Myocyte (in vitro differentiated cells): ENCODE results near the gene SLC22A5. TPM values are rescaled to one million over a fixed set of nuclear protein-coding genes. Genes with fewer than 3 reads are reported as not detected.
"Not testable (repeated sequence)": the region's sequence is repeated elsewhere in the genome, so short reads cannot be mapped to it uniquely, and the experiment has no call there.

Experiments
- DNase-seq: peaks from one replicate; pipeline ENCODE4 v3.0.0-alpha.2; 2012; ENCODE audit warnings: low read depth
- total RNA-seq: library from RNA; depleted of rRNA; stranded (reverse); fragments of >200 nt; gene quantifications from 2 replicates; pipeline ENCODE4 v1.2.3, GENCODE V29; 2014

The SLC22A5 gene
- total RNA-seq, 1 donor from 2014 or later = 4.8 TPM

DNA sequence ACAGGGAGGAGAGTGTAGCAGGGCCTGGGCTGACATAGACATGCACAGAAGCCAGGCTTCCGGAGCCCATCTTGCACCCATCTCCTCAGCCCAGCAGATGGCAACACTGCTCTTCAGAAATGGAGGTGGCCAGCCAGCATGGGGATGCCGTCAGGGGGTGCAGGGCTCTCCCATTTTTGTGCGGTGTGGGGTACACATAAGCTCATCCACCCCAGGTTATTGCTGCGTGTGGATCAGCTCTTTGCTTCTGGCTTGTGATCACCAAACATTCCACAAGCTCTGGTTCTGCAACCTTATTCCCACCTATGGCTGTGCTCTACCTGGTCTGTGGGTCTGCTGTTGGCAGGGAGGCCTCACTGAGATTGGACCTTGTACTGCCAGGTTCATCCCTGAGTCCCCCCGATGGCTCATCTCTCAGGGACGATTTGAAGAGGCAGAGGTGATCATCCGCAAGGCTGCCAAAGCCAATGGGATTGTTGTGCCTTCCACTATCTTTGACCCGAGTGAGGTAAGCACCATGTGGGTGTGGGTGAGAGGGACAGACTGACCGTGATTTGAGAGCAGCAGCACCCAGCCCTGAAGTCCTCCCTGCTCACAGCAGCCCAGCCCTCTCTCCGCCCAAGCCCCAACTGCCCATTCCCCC lies 17.3 kb downstream of the SLC22A5 start:
- peak; percentile 83 for DNase-seq

DNA sequence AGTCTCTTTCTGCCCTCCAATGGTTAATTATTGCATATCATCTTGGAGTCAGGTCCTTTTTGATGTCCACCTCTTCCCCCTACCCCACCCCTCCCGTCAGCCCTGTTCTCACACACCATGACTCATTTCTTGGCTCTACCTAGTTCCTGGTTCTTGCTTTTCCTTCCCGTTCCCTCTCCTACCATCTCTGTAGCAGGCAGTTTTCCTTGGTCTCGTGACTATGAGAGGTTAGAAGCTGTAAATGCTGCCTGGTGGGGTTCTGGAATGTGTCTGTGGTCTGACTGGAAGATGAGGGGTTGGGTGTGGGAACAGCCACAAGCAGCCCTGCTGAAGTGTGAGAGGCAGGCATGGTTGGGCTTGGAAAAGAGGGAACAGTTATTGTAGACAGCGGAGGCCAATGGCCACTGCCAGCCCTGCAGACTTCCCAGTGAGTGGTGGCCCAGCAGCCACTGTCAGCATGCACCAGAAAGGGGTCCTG lies 18.2 kb downstream of the SLC22A5 start:
- DNase-seq = peak; percentile 99

- peak; percentile 35 for DNase-seq
Measured at GRCh38 chr5:132388244-132389050, 18.9 kb downstream of the SLC22A5 start.

DNA sequence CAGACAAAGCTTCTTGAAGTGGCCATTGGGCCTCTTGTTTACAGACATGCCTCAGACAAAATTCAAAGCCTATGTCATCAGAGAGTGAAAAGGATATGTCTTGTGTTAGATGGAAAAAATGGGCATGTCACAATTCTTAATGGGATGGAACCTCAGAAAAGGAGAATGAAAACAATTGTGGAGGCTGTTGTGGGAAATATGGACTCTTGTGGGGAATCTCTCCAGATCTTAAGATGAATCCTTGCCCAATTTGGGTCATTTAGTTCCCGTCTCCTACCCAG lies 19.5 kb downstream of the SLC22A5 start:
- no peak for DNase-seq

- DNase-seq = peak; percentile 99
Measured at GRCh38 chr5:132389585-132390286, 20.2 kb downstream of the SLC22A5 start.

- no peak for DNase-seq
Measured at GRCh38 chr5:132391247-132391646, 21.7 kb downstream of the SLC22A5 start.

DNA sequence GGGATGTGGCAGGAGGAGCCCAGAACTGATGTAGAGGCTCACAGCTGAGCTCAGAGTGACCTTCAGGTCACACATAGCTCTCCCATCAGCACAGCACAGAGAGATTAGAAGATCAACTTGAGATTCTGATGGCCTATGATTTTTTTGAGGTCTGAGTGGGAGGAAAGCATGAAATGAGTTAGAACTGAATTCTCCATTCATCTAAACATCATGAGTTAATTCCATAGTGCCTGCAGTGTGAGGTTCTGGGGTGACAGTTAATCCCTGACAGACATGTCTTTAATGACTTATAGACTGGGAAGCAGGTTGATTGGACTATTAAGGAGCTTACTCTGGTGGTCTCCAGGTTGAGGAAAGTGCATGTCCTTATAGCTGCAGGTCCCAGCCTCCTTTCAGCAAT lies 22.4 kb downstream of the SLC22A5 start:
- DNase-seq = no peak

DNA sequence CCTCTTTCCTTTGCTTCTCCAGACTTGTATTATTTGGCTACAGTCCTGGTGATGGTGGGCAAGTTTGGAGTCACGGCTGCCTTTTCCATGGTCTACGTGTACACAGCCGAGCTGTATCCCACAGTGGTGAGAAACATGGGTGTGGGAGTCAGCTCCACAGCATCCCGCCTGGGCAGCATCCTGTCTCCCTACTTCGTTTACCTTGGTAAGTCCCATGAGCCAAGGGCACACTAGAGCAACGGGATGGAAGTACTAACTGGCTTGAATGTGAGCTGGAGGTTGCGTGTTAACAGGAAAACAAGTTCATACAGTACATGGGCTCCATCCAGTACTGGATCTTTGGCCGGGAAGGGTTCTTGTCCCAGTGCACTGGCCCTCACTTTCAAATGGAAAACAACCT lies 22.9 kb downstream of the SLC22A5 start:
- DNase-seq = no peak

DNA sequence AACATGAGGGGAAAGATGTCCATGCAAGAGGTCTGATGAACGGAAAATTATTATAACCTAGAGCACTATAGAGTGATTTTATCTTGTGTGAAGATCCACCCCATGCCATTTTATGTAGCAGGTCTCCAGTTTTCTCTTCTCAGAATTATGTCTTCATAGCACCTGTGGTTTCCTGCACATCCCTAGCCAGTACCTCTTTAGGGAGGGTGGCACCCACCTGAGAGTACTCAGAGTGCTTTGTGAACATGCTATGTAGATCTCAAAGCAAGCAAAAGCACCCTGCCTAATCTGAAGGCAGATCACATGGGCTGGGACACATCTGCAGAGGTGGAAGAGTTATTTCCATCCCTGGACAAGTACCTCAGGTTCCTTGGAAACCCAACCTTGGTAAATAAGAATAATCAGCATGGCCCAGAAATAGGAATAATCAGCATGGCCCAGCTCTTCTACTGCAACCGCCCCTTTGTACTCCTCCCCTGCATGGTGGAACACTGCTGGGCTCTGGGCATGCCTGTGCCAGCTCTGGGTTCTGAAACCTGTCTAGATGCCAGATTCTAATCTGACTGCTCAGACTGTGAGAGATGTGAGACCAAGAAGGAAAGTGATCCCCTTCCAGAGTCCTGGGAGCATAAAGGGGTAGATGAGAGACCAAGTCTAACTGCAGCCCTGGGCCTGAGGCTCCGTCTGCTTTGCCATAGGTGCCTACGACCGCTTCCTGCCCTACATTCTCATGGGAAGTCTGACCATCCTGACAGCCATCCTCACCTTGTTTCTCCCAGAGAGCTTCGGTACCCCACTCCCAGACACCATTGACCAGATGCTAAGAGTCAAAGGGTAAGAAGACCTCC lies 23.7 kb downstream of the SLC22A5 start:
- no peak for DNase-seq

DNA sequence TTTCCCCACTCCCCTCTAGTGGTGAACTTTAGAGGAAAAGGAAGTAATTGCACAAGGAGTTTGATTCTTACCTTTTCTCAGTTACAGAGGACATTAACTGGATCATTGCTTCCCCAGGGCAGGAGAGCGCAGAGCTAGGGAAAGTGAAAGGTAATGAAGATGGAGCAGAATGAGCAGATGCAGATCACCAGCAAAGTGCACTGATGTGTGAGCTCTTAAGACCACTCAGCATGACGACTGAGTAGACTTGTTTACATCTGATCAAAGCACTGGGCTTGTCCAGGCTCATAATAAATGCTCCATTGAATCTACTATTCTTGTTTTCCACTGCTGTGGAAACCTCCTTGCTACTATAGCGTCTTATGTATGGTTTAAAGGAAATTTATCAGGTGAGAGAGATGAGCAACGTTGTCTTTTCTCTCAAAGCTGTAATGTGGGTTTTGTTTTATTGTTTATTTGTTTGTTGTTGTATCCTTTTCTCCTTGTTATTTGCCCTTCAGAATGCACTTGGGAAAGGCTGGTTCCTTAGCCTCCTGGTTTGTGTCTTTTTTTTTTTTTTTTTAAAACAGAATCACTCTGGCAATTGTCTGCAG lies 25.3 kb downstream of the SLC22A5 start:
- DNase-seq = no peak

DNA sequence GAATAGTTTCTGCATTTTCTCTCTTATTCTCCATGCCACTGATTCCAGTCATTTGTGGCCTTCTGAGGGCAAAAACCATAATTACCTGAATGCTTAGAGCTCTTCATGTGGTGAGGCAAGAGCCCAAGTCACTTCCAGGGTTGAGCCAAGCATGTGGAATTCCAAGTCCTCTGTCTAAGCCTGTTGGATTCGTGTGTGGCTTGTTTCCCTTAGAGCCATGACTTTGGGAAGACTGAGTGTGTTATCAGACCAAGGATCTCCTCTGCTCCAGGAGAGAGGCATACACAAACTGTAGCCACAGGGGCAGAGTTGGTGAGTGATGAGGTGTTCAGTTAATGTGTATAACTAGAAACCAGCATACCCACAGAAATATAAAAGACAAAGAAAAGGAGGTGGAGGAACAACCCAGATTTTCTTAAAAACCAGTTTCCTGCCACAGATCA lies 27.1 kb downstream of the SLC22A5 start:
- DNase-seq = no peak

DNA sequence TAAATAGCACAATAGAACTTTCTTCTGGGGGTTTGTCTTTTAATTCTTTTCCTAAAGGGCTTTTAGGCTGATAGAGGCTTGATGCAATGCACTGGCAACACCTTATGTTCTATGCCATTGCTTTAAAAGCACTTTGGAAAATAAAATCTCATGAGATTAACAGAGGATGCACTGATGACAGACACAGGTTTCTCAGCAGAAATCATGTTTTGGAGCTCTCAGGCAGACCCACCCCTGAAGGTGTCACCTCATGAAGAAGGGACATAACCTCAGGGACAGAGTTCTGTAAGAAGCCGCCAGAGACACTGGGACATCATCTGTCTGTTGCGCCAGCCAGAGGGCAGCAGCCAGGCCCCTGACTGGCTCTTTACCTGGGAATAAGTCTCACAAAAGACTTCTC lies 27.7 kb downstream of the SLC22A5 start:
- DNase-seq = no peak

GRCh38 chr5:132397936-132398675 lies 28.6 kb downstream of the SLC22A5 start:
- DNase-seq = not testable (repeated sequence)

- DNase-seq = not testable (repeated sequence)
Measured at GRCh38 chr5:132404041-132404440, 34.5 kb downstream of the SLC22A5 start.

GRCh38 chr5:132405646-132406045 lies 36.1 kb downstream of the SLC22A5 start:
- no peak for DNase-seq

GRCh38 chr5:132406144-132406783 lies 36.8 kb downstream of the SLC22A5 start:
- DNase-seq = no peak

DNA sequence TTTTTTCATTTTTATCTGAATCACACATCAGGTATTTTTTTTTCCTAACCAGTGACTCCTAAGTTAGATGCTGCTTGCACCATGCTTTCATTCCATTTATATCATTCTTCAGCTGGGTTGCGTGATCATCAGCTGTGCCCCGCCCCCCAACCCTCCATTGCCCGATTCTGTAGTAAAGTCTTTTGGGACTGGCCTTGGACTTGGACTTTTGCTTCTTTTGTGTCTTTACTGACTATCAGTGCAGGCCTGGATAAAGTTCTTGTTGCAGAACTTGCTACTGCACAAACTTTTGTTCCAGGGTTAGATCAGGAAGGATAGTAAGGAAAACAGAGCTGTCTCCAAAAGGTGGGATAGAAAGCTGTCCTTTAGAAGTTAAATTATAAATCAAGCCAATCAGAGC lies 38.5 kb downstream of the SLC22A5 start:
- DNase-seq = no peak

DNA sequence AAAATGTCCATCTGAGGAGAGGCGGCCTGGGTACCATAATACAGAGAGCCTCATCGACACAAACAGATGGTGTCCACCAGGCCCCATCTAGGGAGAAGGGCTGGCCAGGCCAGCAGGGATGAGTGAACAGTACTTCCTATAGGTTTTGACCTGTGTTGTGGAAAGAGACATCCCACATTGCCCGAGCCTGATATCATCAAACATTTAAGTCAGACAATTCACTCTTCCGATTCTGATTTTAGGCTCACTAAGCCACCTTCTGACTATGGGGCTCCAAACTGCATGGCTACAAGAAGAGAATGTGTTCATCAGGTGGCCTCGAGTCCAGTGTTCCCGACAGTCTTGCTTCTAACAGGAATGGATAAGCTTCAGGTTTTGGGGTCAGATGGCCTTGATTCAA lies 38.9 kb downstream of the SLC22A5 start:
- DNase-seq = no peak

DNA sequence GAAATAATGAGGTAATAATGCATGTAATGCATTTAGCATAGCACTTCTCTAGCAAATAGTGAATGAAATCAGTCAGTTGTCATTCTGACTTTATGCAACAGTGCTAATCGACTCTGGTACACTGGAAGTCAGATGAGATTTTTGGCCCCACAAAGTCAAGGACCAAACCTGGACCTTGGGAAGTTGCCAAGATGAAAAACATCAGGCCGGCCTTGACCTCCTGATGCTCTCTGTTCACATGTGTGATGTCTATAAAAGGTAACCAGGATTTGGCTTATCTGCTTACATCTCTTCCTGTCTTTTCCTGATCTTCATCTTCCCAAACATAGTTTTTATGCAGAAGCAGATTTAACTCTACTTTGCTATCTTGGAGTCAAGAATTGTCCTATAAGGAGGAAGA lies 39.5 kb downstream of the SLC22A5 start:
- DNase-seq = no peak
